Panc1 (cell line): ENCODE results near the gene SH3BGRL2. TPM values are rescaled to one million over a fixed set of nuclear protein-coding genes. Genes with fewer than 3 reads are reported as not detected.

Experiments used
- ATAC-seq: fragments of 200-7000 bp; cut with Tn5 transposase; 2 replicates; pipeline ENCODE4 v1.9.1; 2020; ENCODE audit warnings: mild to moderate bottlenecking, moderate library complexity
- BruUV-seq: library from RNA; stranded (reverse); fragments of 400-500 nt; replicated peaks from 2 replicates; lab custom pipeline; 2021; lab: Mats Ljungman, UMichigan
- CTCF ChIA-PET: fragments of 300-600 bp; sonication (Branson Sonifier 250); formaldehyde crosslinking; loops from one replicate; lab custom pipeline; 2022; ENCODE audit warnings: antibody characterized with exemption; lab: Charles Lee
- POLR2A ChIA-PET: fragments of 300-600 bp; sonication (Branson Sonifier 250); formaldehyde crosslinking; loops from one replicate; lab custom pipeline; 2022; ENCODE audit warnings: antibody characterized with exemption; lab: Charles Lee
- DNase-seq: peaks from one replicate; pipeline ENCODE4 v3.0.0-alpha.2; 2010; ENCODE audit warnings: low read depth, low spot score
- H3K27ac ChIP-seq: 2 replicates; pipeline ENCODE4 v1.5.1; 2011; ENCODE audit warnings: mild to moderate bottlenecking, low read length, inconsistent platforms
- H3K27me3 ChIP-seq: fragments of 200-500 bp; sonication (Bioruptor generic); 2 replicates; pipeline ENCODE4 v1.6.0; 2014; ENCODE audit warnings: low read length, inconsistent platforms; ENCODE audit not compliant: control insufficient read depth, insufficient read depth
- H3K36me3 ChIP-seq: fragments of 200-500 bp; sonication (Bioruptor generic); 2 replicates; pipeline ENCODE4 v1.5.1; 2014; ENCODE audit warnings: inconsistent platforms, mild to moderate bottlenecking, low read length, moderate library complexity; ENCODE audit not compliant: control insufficient read depth, insufficient read depth
- H3K4me1 ChIP-seq: 2 replicates; pipeline ENCODE4 v1.5.1; 2011; ENCODE audit warnings: inconsistent platforms, mild to moderate bottlenecking, low read length, moderate library complexity; ENCODE audit not compliant: control insufficient read depth, insufficient read depth
- H3K4me3 ChIP-seq, 2 experiments: 2 replicates each; pipeline ENCODE4 v1.5.1; 2011 to 2012; ENCODE audit warnings: low read depth in 2 of 2, low read length in 2 of 2, mild to moderate bottlenecking in 2 of 2, inconsistent platforms in 1 of 2, moderate library complexity in 1 of 2
- H3K9me3 ChIP-seq: fragments of 200-500 bp; sonication (Bioruptor generic); 2 replicates; pipeline ENCODE4 v1.5.1; 2014; ENCODE audit warnings: low read depth, mild to moderate bottlenecking, inconsistent platforms, low read length, moderate library complexity; ENCODE audit not compliant: control insufficient read depth, insufficient read depth
- POLR2AphosphoS5 ChIP-seq: IDR thresholded peaks from 2 replicates; pipeline ENCODE4 v1.6.1; 2012; ENCODE audit warnings: mild to moderate bottlenecking, low read depth, low read length, moderate library complexity
- SIN3A ChIP-seq: IDR thresholded peaks from 2 replicates; pipeline ENCODE4 v1.6.1; 2012; ENCODE audit warnings: low read depth, mild to moderate bottlenecking, low read length, moderate library complexity, borderline replicate concordance; ENCODE audit not compliant: insufficient read depth
- TCF7L2 ChIP-seq: IDR thresholded peaks from 2 replicates; pipeline ENCODE4 v1.6.1; 2011; ENCODE audit warnings: mild to moderate bottlenecking, low read depth, low read length, inconsistent platforms
- in situ Hi-C: cut with HindIII; loops from 2 replicates; pipeline ENCODE4 v1.10.0; 2016; ENCODE audit warnings: low sequenced_read_pairs, low pct_unique_long_range_greater_than_20kb
- intact Hi-C: fragments of 100-400 bp; cut with micrococcal nuclease; formaldehyde crosslinking; loops from one replicate; pipeline ENCODE4 v1.10.0; 2022; ENCODE audit not compliant: unreplicated experiment
- total RNA-seq: library from RNA; stranded (reverse); gene quantifications from one replicate; pipeline ENCODE4 v1.2.1, GENCODE V29; 2021; ENCODE audit not compliant: unreplicated experiment
- TF ChIP-seq, protein P1 (sequence below), 2 experiments: IDR thresholded peaks; 2 replicates each; pipeline ENCODE4 v1.6.1; 2011 to 2012; ENCODE audit warnings: low read depth in 2 of 2, control low read depth in 1 of 2, low read length in 1 of 2, mild to moderate bottlenecking in 1 of 2, moderate library complexity in 1 of 2; ENCODE audit not compliant: insufficient read depth in 1 of 2
- TF ChIP-seq, protein P2 (sequence below): fragments of 450-650 bp; IDR thresholded peaks from 2 replicates; pipeline ENCODE4 v1.5.1; 2017; ENCODE audit warnings: mild to moderate bottlenecking

The SH3BGRL2 gene
- total RNA-seq, 1 experiment from 2014 or later, result 8.5 TPM

DNA sequence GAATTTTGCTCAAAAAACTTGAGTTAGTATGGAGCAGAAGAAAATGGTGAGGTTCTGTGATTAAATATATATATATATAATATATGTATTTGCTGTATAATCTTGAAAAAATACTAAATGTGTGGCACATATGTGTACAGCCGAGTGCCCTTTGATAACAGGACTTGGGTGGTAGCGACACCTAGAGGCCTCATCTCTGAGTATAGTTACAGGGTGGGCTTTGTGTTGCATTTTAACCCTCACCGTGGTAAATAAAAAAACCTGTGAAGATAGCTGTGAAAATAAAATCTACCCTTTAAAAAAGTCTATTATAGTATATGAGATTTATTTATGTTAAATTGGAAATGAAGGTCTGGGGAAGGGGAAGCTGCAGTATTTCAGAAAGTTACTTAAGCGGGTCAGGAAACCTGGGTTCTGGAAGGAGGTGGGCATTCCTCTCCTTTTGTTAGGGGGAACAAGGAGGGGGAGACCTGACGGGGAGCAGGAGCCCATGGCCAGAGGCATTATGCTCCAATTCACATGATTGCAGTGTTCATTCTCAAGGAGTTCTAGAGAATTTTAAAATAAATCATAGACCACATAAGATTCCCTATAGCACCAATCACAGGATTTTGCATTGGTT is 82.7 kb downstream of the SH3BGRL2 start:
- no peaks in the 10 kb centered on the region for H3K36me3 ChIP-seq
- CTCF ChIA-PET, result no interaction called here
- H3K9me3 ChIP-seq, result no peaks in the 10 kb centered on the region
- TF ChIP-seq, protein P1, sequence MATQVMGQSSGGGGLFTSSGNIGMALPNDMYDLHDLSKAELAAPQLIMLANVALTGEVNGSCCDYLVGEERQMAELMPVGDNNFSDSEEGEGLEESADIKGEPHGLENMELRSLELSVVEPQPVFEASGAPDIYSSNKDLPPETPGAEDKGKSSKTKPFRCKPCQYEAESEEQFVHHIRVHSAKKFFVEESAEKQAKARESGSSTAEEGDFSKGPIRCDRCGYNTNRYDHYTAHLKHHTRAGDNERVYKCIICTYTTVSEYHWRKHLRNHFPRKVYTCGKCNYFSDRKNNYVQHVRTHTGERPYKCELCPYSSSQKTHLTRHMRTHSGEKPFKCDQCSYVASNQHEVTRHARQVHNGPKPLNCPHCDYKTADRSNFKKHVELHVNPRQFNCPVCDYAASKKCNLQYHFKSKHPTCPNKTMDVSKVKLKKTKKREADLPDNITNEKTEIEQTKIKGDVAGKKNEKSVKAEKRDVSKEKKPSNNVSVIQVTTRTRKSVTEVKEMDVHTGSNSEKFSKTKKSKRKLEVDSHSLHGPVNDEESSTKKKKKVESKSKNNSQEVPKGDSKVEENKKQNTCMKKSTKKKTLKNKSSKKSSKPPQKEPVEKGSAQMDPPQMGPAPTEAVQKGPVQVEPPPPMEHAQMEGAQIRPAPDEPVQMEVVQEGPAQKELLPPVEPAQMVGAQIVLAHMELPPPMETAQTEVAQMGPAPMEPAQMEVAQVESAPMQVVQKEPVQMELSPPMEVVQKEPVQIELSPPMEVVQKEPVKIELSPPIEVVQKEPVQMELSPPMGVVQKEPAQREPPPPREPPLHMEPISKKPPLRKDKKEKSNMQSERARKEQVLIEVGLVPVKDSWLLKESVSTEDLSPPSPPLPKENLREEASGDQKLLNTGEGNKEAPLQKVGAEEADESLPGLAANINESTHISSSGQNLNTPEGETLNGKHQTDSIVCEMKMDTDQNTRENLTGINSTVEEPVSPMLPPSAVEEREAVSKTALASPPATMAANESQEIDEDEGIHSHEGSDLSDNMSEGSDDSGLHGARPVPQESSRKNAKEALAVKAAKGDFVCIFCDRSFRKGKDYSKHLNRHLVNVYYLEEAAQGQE (IDR thresholded peaks at IDR 0.05; ENCODE audit: insufficient read depth in 1 of 2, low read depth in 2 of 2, low read length in 1 of 2), result no peak
- TF ChIP-seq TCF7L2 (no peak), SIN3A (no peak)
- TF ChIP-seq, protein P2, sequence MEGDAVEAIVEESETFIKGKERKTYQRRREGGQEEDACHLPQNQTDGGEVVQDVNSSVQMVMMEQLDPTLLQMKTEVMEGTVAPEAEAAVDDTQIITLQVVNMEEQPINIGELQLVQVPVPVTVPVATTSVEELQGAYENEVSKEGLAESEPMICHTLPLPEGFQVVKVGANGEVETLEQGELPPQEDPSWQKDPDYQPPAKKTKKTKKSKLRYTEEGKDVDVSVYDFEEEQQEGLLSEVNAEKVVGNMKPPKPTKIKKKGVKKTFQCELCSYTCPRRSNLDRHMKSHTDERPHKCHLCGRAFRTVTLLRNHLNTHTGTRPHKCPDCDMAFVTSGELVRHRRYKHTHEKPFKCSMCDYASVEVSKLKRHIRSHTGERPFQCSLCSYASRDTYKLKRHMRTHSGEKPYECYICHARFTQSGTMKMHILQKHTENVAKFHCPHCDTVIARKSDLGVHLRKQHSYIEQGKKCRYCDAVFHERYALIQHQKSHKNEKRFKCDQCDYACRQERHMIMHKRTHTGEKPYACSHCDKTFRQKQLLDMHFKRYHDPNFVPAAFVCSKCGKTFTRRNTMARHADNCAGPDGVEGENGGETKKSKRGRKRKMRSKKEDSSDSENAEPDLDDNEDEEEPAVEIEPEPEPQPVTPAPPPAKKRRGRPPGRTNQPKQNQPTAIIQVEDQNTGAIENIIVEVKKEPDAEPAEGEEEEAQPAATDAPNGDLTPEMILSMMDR, result peak; percentile 79
- peak overlapping the region; percentile 42 for H3K27ac ChIP-seq
- ATAC-seq, result peak; percentile 85
- intact Hi-C loops (loop anchor here (5.0 kb wide), 1 partner anchor 142 kb away; no protein-coding TSS in a partner anchor), in situ Hi-C loops (no loop called here)
- DNase-seq, result no peak
- H3K4me1 ChIP-seq, result no peaks in the 10 kb centered on the region
- no peak overlapping the region for H3K4me3 ChIP-seq
- POLR2A ChIA-PET, result no interaction called here
- no peaks in the 10 kb centered on the region for H3K27me3 ChIP-seq
- BruUV-seq, result no TSS peak

DNA sequence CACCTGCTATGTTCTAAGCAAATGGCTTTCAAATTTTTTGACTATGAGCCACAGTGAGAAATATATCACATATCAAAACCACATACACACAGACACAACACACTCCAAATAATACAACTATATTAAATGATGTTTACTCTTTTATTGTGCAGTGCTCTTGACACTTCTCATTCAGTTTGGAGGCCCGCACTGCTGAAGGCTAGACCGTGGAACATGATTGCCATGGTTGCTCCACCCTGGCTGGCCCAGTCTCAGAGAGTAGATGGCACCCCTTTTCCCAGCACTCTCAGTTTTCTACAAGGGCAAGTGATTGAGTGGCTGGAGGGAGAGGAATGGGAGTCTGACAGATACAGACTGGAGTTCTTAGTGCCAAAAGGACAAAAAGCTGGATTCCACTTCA is 86.9 kb downstream of the SH3BGRL2 start:
- CTCF ChIA-PET, result no interaction called here
- no peak for ATAC-seq
- BruUV-seq, result no TSS peak
- no peaks in the 10 kb centered on the region for H3K4me1 ChIP-seq
- H3K36me3 ChIP-seq, result no peaks in the 10 kb centered on the region
- H3K27ac ChIP-seq, result no peak overlapping the region
- H3K27me3 ChIP-seq, result no peaks in the 10 kb centered on the region
- no peak for DNase-seq
- intact Hi-C loops (no loop called here), in situ Hi-C loops (no loop called here)
- POLR2A ChIA-PET, result no interaction called here
- H3K4me3 ChIP-seq, result no peak overlapping the region
- no peaks in the 10 kb centered on the region for H3K9me3 ChIP-seq
- TF ChIP-seq TCF7L2, result no peak
- TF ChIP-seq, protein P1 (IDR thresholded peaks at IDR 0.05; ENCODE audit: insufficient read depth in 1 of 2, low read depth in 2 of 2, low read length in 1 of 2), result no peak
- TF ChIP-seq, protein P2, result no peak
- TF ChIP-seq SIN3A, result no peak
- TF ChIP-seq POLR2AphosphoS5, result no peak
